ENCODE results near the gene SERPINA1. TPM values are rescaled to one million over a fixed set of nuclear protein-coding genes. Genes with fewer than 3 reads are reported as not detected.
"Not testable (repeated sequence)": the region's sequence is repeated elsewhere in the genome, so short reads cannot be mapped to it uniquely, and the experiment has no call there.

Gene SERPINA1
- total RNA-seq, 1 experiment from 2014 or later: 8.3 TPM

DNA sequence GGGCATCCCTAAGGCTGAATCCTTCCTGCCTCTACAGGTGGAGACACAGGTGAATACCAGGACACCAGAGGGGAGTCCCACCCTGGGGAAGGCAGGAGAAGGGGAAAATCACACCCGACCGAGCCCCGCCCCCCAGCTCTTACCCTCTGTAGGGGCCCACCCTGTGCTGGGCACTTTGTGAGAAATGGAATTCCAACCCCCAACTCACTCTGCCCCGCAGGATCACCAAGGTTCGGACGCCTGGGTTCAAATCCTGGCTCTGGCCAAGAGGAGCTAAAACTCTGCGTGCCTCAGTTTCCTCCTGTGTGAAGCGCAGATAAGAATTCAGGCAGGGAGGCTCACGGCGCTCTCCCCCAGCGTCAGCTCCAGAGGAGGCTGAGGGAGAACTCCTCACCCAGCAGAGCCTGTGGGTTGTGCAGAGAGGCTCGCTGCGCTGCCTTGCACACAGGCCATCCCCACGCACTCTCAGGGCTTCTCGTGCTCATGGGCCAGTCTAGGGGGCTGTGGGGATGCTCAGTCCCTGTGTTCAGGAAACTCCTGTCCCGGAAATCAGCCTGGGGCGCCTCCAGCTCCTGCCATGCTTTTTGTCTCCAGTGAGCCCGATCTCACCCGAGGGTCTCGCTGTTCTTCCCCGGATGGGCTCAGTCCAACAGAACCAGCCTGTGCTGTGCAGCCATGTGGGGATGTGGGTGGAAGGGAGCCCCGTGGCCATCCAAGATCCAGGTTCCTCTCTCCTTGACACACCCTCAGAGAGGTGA, 18.5 kb downstream of the SERPINA1 start:
- not testable (repeated sequence) for DNase-seq (ENCODE audit: low read depth)

DNA sequence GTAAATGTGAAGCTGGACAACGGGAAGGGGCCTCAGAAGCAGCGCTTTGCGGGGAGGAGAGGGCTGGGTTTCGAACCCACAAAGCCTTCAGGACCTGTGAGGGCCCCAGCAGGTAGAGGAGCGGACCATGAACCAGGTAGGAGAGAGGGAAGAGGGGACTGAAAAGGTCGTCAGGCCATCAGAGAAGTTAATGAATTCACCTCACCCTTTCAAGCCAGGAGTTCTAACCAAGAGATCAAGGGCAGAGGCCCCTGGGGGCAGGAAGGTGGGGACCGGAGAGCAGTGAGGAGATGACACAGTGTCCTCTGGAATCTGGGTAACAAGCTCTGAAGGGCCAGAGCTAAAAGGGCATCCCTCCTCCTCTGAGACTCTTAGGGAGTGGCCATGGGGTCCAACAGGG, 19.4 kb downstream of the SERPINA1 start:
- DNase-seq (ENCODE audit: low read depth): no peak

DNA sequence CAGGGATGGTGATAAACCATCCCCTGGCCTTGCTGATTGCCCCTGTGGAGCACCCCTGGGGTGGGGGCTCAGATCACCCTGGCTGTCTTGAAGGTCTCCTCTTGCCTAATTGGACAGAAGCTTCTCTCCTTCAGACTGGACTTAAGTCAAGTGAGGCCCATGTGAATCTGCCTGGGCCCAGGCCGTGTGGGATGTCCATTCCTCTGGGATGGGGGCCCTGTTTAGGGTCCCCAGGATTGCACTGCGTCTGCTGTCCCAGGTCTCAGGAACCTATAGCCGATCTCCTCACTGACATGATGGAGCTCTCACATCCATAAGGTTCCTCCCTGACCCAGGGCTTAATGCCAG, 20.2 kb downstream of the SERPINA1 start:
- no peak for DNase-seq (ENCODE audit: low read depth)

DNA sequence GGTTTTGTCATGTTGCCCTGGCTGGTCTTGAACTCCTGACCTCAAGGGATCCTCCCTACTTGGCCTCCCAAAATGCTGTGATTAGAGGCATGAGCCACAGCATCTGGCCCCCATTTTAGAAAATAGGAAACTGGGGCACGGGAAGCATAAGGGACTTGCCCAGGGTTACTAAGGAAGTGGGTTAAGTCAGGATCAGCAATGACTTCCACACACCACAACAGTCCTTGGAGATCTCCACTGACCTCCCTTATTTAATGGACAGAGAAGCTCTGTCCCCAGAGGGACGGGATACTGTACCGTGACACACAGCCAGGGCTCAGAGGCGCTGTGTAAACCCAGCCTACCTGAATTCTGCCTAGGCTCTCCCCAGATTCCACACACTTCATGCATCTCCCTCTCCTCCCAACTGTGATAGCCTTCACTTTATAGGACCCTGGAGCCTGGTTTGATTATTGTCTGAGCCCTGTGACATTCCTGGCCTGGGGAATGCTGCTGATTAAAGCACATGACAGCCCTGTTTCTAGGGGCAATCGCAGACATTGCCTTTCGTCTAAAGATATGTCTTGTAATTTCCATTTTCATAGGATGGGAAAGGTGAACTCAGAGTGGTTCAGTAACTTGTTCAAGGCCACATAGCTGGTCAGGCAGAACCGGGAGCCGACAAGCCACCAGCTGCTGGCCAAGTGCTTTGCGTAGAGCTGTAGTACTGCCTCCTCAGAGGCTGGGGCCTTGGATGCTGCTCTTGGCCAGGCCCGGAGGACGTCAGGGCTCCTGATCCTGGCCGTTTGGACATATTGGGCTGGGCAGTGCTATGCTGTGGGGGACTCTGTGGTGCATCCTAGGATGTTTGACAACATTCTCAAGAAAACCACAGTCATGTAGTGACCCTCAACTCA, 20.8 kb downstream of the SERPINA1 start:
- DNase-seq (ENCODE audit: low read depth): no peak

DNA sequence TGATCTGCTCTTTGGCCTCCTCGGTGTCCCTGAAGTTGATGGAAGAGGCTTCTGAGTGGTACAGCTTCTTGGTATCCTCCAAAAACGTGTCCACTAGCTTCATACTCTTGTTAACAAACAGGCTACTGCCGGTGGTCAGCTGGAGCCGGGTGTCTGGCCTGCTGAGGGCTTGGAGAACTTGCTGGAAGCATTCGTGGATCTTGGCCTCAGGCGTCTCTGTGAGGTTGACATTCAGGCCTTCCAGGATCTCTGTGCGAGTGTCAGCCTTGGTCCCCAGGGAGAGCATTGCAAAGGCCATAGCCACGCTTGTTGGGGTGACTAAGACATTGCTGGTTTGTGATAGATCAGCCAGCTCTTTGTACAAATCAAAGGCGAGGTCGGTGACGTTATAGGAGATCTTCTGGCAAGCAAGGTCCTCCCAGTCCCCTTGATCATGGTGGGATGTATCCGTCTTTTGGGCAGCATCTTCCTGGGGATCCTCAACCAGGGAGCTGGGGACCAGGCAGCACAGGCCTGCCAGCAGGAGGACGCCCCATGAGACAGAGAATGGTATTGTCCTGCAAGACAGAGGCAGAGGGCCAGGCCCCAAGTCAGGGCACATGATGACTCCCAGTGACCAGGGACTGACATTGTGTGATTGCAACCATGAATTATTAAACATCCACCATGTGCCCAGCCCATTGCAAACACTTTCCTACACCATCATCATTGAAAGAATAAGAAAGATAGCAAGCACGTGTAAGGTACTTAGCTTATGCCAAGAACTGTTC, 22.1 kb downstream of the SERPINA1 start, which contains the start of gene SERPINA2:
TSS of gene SERPINA2 (minus strand) at position 553 of the 770 bp plus-strand sequence.
- DNase-seq (ENCODE audit: low read depth): no peak

DNA sequence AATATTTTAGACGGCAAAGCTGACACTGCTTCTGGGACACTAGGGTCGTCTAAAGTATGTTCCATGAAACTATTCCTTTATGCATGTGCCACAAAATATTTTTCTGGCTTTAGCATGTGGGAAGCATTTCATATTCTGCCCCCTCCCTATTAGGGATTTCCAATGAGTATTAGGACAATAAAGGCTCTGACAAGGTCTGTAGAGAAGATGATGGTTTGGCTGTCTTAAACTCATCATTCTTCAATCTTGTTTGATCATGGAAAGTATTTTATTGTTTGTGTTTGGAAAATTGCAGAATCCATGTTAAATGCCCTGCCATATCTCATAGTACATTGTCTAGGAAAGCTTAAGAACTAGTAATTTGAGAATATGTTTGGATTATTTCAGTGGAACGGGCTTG, 22.8 kb downstream of the SERPINA1 start:
- no peak for DNase-seq (ENCODE audit: low read depth)

DNA sequence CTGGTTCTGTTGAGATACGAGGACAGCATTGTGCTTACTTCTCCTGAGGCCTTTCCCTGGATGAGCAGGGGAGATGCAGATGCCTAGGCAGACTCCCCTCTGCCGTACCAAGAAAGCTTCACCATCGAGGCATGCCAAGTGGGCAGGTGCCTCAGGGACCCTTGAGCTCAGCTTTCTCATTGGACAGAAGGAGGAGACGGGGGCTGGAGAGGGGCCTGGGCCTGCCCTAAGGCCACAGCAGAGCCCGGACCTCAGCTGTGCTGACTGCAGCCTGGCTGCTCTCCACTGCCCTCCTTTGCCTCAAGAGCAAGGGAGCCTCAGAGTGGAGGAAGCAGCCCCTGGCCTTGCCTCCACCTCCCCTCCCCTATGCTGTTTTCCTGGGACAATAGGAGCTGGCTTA, 23.4 kb downstream of the SERPINA1 start:
- no peak for DNase-seq (ENCODE audit: low read depth)

DNA sequence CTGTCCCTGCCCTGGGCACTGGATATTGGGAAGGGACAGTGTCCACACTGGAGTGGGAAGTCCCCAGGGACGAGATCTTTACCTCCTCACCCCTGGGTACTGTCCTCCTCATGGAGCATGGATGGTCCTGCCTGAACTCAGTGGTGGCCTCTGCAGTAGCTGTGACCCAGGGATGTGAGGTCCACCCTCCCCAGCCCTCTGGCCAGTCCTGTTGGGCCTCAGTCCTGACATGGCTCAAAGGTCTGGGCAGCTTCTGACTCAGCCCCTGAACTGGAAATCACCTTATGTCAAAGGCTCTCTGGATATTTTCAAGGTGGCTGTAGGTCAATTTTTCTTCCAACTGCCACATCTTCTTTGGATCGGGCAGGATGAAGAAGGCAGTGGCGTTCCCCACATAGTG, 24.4 kb downstream of the SERPINA1 start:
- DNase-seq (ENCODE audit: low read depth): no peak

DNA sequence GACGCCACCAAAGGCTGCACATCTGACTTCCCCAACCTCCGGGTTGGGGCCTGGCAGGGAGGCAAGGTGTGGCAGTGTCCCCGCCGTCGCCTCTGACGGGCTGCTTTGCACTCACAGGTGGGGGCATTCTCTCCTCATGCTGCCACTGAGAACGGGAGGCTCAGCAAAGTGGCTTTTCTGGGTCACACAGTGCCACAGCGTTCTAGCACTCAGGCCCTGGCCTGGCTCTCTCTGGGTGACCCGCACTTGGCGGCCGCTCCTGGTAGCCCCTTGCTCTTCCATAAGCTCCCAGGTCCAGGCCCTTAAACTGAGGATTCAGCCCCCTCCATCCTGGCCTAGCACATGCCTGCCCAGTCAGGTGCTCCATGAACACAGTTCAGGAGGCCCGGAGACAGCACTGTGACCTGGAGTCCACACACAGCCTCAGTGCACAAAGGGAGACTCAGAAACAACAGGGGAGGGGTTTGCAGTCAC, 25.2 kb downstream of the SERPINA1 start:
- no peak for DNase-seq (ENCODE audit: low read depth)

DNA sequence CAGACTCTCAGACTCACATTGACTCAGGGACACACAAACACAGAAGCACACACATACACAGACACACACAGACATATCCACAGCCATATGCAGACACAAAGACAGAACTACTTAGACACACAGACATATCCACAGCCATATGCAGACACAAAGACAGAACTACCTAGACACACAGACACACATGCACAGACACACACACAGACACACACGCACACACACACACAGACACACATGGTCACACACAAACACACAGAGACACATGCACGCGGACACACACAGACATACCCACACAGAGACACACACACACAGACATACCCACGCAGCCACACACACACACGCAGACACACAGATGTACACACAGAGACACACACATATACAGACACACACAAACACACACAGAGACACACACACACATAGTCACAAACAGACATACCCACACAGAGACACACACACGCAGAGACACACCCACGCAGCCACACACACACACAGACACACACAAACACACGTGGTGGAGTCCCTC, 25.7 kb downstream of the SERPINA1 start:
- no peak for DNase-seq (ENCODE audit: low read depth)

DNA sequence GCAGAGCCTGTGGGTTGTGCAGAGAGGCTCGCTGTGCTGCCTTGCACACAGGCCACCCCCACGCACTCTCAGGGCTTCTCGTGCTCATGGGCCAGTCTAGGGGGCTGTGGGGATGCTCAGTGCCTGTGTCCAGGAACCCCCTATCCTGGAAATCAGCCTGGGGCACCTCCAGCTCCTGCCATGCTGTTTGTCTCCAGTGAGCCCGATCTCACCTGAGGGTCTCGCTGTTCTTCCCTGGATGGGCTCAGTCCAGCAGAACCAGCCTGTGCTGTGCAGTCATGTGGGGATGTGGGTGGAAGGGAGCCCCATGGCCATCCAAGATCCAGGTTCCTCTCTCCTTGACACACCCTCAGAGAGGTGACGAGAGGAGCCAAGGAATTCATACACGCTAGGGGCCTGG, 26.7 kb downstream of the SERPINA1 start:
- DNase-seq (ENCODE audit: low read depth): no peak

DNA sequence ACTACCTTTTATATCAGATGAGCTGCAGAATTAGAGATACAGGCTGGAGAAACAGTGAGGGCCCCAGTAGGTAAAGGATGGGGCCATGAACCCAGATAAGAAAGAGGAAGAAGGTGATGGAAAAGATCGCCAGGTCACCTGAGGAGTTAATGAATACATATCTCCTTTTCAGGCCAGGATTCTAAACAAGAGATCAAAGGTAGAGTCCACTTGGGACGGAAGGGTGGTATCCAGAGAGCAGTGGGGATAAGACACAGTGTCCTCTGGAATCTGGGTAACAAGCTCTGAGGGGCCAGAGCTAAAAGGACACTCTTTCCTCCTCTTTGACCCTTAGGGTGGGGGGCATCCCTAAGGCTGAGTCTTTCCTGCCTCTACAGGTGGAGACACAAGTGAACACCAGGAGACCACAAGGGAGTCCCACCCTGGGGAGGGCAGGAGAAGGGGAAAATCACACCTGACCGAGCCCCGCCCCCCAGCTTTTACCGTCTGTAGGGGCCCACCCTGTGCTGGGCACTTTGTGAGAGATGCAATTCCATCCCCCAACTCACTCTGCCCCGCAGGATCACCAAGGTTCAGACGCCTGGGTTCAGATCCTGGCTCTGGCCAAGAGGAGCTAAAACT, 27.3 kb downstream of the SERPINA1 start:
- DNase-seq (ENCODE audit: low read depth): no peak

DNA sequence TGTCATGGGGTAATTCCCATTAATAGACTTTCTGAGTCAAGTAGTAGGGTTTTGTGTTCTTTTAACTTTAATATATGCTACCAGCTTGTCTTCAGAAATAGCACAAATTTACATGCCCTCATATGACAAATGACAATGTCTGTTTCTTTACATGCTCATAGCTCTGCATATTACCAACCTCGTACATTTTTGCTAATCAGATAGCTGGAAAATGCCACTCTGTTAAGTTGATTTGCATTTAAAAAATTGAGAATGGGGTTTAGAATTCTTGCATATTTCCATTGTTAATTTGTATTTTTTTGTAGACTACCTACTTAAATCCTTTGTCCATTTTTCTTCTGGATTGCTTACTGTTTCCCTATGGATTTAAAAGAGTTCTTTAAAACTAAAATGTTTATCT, 31.2 kb downstream of the SERPINA1 start:
- no peak for DNase-seq (ENCODE audit: low read depth)

DNA sequence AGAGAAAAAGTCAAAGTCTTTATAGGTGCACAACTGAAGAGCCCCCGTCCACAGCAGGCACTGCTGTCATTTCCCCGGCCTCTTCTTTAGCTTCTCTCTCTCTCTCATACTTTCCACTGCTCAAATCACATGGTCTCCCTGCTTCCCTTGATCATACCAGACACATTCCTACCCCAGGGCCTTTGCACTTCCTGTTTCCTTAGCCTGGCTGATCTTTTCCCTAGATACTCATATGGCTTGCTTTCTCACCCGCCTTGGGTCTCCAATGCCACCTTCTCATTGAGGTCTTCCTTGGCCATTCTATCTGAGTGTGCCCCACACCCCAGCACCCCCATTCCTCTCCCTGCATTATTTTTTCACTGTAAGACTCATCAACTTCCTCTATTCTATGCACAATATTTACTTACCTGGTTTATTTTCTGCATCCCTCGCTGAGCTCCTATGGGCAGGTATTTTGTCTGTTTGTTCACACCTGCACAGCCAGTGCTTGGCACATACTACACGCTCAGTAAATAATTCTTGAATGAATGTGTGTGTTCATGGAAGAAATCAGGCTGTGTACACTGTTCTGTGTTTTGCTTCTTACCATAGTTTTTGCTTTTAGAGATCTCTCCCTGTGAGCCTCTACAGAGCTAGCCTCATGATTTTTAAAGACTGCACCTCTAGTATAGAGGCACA, 31.9 kb downstream of the SERPINA1 start:
- no peak for DNase-seq (ENCODE audit: low read depth)

DNA sequence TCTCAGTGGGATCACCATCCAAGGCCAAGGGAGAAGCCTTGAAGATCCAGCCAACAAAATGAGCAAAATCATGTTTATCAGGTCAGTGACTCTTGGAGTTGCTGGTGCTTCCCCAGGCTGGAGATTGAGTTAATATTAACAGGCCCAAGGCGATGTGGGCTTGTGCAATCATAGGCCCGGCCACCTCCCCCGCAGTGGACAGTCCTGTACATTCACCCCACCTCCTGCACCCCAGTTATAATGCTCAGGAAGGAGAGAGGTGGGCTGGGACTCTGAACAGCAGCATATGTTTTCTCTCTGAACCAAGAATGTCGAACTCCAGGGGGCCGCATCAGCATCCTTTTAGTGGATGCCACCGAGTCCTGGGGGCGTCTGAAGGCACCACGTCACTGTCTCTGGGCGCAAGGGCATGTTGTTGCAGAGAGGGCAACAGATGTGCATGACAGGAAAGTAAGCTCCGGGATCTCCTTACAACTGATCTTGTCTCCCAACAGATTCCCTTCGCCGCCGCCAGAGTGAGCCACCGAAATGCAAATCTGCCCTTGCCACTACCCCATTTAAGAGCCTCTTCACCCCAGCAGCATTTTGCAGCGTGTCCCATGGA, 33.1 kb downstream of the SERPINA1 start:
- peak; percentile 26 for DNase-seq (ENCODE audit: low read depth)

DNA sequence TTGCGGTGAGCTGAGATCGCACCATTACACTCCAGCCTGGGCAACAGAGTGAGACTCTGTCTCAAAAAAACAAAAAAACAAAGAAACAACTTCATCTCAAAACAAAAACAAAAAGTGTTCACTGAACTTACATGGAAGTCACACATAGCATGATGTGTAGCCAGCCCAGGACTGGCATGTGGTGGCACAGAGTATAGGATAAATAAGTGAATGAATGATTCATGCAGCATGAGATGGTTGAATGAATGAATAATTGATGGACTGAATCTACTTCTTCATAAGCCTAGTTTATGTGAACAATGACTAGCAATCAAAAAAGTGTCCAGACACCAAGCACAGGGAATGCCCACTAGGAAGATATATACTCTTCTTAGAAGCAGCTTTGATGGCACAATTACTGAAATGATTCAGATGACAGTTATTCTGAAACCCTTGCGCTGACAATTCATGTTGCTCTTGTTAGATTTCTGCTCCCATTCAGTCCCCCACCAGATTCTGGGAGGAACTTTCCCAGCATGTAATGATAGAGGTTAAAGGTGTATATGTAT, 33.7 kb downstream of the SERPINA1 start:
- no peak for DNase-seq (ENCODE audit: low read depth)

DNA sequence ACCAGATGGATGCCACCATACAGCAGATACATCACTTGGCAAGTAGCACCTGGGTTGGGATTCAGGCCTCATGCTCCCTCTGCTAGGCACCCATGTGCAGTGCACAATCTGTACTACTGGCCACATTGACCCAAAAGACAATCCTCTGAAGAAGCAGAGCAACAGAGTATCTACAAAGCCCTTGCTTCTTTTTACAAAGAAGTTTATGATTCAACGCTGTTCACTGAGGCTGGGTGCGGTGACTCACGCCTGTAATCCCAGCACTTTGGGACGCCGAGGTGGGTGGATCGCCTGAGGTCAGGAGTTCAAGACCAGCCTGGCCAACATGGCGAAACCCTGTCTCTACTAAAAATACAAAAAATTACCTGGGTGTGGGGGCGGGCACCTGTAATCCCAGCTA, 34.2 kb downstream of the SERPINA1 start:
- DNase-seq (ENCODE audit: low read depth): not testable (repeated sequence)

DNA sequence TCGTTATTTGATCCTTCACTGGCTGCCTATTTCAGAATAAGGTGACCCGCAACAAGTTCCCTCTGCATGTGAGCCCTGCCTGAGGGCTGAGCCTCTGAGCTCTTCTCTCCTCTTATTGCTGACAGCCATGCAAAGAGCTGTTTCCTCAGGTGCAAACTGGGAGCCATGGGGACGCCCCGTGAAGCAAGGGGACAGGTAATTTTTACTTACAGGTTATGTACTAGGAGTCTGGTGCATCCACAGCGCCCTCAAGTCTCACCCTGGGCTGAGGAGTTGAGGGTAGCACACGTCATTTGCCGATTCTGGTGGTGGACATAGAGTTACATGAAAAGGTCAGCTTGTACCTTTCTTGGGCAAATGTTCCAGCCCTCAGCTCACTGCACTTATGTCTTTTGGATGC, 39.1 kb downstream of the SERPINA1 start:
- no peak for DNase-seq (ENCODE audit: low read depth)

DNA sequence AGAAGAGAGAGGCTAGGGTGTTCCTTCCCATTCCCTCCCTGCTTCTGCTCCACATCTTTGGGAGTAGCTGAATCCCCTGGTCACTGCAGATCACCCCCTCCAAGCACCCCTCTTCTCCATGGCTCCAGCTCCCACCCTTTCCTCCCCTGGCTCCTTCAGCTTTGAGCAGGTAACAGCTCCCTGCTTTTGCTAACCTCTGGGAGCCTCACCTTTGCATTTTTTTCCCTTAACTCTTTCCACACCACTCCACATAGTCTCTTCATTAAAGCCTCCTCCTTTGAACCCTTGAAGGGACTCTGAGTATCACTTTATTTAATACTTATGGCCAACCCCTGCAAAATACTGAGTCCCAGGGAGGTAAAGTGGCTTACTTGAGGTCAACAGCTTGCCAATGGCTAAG, 39.6 kb downstream of the SERPINA1 start:
- no peak for DNase-seq (ENCODE audit: low read depth)

DNA sequence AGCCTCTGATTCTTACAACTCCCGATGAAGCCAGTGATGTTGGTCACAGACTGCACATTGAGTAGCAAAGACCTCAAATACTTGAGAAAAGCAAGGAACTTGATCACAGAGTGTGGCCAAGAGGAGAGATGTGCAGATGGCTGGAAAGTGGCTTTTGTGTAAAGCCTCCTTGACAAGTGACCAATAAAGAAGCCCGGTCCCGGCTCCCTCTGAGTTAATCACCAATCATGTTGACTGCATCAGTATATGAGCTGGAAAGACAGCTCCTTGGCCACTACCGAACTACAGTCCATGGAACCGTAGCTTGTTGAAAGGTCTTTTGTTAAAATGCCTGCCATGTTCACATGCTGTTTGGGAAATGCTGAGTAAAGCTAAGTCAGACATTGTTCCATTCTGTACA, 41.6 kb downstream of the SERPINA1 start:
- no peak for DNase-seq (ENCODE audit: low read depth)

Data from M059J (cell line).